Spinal cord (tissue), 10 donors: Measurements from ENCODE around the gene WASF3. TPM values are rescaled to one million over a fixed set of nuclear protein-coding genes. Genes with fewer than 3 reads are reported as not detected.
A peak's percentile ranks its signal among the peaks of the same experiment; 100 is the strongest.

Experiments
- DNase-seq, 6 donors: peaks; one replicate each; pipeline versions ENCODE4 v3.0.0 to v3.0.0-alpha.2; 2013 to 2015; ENCODE audit warnings: low spot score in 6 of 6, low read depth in 4 of 6
- H3K27ac ChIP-seq: one replicate; pipeline ENCODE4 v1.5.1; 2013; ENCODE audit warnings: low read depth, low read length, control low read depth
- H3K27me3 ChIP-seq: one replicate; pipeline ENCODE4 v1.6.1; 2013; ENCODE audit warnings: low read length; ENCODE audit not compliant: control insufficient read depth, insufficient read depth
- H3K36me3 ChIP-seq: one replicate; pipeline ENCODE4 v1.6.1; 2013; ENCODE audit warnings: low read length; ENCODE audit not compliant: control insufficient read depth, insufficient read depth
- H3K4me1 ChIP-seq: one replicate; pipeline ENCODE4 v1.6.1; 2013; ENCODE audit warnings: low read length; ENCODE audit not compliant: control insufficient read depth, insufficient read depth
- H3K4me3 ChIP-seq: one replicate; pipeline ENCODE4 v1.5.1; 2013; ENCODE audit warnings: low read depth, low read length, control low read depth
- H3K9me3 ChIP-seq: one replicate; pipeline ENCODE4 v1.6.1; 2013; ENCODE audit warnings: low read length; ENCODE audit not compliant: control insufficient read depth, insufficient read depth
- WGBS: methylation state at CpG from one replicate; pipeline ENCODE4 v1.1.5; 2013; ENCODE audit warnings: missing lambda C conversion rate; ENCODE audit not compliant: insufficient coverage; 5-methylcytosine and 5-hydroxymethylcytosine counted together
- polyA plus RNA-seq, 2 donors: library from polyadenylated mRNA; unstranded; fragments of 120-200 nt; gene quantifications; one replicate each; pipeline ENCODE4 v1.2.1, GENCODE V29; 2013; ENCODE audit not compliant: insufficient read length in 2 of 2
- total RNA-seq, 2 donors: library from RNA; depleted of rRNA in 1 of 2; stranded (reverse); fragments of 120-200 nt in 1 of 2; fragments of >200 nt in 1 of 2; gene quantifications; one replicate each; pipeline versions ENCODE4 v1.2.3 to v1.2.4, GENCODE V29; 2013 to 2014
- donor health status: healthy.

Gene WASF3
- total and polyA plus RNA-seq, 4 donors = 19.5 to 68.8 (median 53.0) TPM

DNA sequence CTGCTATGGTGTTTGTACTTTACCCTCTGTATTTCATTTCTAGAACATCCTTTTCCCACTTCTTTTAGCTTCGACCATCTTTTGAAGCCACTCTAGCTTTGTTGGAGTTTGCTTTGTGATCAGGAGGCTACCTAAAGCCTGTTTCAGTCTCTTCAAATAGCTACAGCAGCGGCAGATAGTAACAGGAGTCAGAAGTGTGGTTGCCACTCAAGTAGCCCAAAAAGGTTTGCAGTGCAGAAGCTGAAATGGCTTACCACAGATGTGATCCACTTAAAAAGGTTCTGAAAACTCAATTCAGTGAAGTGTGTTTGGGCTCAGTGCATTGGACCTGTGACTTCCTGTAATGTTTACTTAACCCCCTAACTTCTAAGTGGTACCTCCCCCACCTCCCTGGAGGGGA lies 26.2 kb downstream of the WASF3 start:
- Histone ChIP-seq H3K27me3 (no peaks in the 10 kb centered on the region), H3K9me3 (no peaks in the 10 kb centered on the region), H3K36me3 (no peaks in the 10 kb centered on the region), H3K4me1 (no peaks in the 10 kb centered on the region), H3K27ac (no peak overlapping the region), H3K4me3 (no peak overlapping the region)
- no CpG with 5 or more reads among the region's 2 CpGs for WGBS
- no peak for DNase-seq

DNA sequence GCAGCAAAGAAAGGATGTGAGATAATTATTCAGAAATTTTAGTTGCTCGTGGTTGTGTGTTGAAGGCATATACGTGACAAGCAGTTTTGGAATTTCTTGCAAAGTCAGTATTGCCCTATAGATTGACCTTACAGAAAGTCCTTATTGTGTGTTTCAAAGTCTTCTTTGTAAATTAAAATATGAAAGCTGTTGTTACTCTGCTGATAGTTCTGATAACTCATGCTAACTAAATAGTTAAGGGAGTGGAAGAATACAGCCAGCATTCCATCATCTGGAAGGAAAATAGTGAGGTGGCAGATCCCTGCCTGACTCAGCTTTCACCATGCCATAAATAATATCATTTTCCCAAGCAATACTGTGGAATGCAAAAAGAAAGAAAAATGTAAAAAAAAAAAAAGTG lies 27.2 kb downstream of the WASF3 start:
- Histone ChIP-seq H3K4me1 (no peaks in the 10 kb centered on the region), H3K27me3 (no peaks in the 10 kb centered on the region), H3K9me3 (no peaks in the 10 kb centered on the region), H3K4me3 (no peak overlapping the region), H3K27ac (no peak overlapping the region), H3K36me3 (no peaks in the 10 kb centered on the region)
- no CpG with 5 or more reads among the region's 2 CpGs for WGBS
- no peak for DNase-seq

DNA sequence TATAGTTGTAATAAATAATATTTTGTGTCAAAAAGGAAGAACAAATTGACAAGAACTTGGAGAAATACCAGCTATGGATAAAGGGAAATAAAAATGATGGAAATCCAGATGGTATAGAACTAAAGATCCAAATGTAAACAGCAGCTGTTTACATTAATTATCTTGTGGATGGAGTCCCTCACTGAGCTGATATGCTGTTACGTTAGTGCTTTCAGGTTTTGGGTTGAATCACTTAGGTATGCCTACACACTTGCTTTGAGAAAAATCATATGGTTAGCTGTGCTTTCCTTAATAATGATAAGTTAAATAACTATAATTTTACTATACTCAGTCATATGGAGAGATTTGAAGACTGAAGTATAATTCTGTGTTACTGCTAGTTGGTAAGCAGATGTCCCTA lies 27.7 kb downstream of the WASF3 start:
- no peak overlapping the region for H3K27ac ChIP-seq
- H3K9me3 ChIP-seq = no peaks in the 10 kb centered on the region
- WGBS = no CpG with 5 or more reads among the region's 1 CpG
- H3K36me3 ChIP-seq = no peaks in the 10 kb centered on the region
- H3K4me1 ChIP-seq = no peaks in the 10 kb centered on the region
- no peak for DNase-seq
- no peaks in the 10 kb centered on the region for H3K27me3 ChIP-seq
- no peak overlapping the region for H3K4me3 ChIP-seq

DNA sequence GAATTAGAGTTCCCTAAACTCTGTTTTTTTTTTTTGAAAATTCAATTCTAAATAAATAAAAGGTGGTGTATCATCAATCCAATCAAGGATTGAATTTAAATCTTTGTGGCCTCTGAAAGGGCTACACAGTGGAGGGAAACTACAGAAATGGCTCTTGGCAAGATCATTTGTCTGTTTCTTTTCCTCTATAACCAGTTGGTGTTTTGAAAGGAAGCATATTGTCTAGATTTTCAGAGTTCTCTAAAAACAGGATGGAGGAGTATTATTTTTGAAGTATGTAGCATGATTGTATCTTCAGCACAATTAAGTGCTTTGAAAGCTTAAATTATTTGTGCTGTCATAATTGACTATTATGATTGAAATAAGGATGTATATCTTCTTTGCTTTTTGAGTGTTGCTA lies 29.8 kb downstream of the WASF3 start:
- Histone ChIP-seq H3K4me1 (no peaks in the 10 kb centered on the region), H3K27ac (no peak overlapping the region), H3K27me3 (no peaks in the 10 kb centered on the region), H3K36me3 (no peaks in the 10 kb centered on the region), H3K9me3 (no peaks in the 10 kb centered on the region), H3K4me3 (no peak overlapping the region)
- no peak for DNase-seq

DNA sequence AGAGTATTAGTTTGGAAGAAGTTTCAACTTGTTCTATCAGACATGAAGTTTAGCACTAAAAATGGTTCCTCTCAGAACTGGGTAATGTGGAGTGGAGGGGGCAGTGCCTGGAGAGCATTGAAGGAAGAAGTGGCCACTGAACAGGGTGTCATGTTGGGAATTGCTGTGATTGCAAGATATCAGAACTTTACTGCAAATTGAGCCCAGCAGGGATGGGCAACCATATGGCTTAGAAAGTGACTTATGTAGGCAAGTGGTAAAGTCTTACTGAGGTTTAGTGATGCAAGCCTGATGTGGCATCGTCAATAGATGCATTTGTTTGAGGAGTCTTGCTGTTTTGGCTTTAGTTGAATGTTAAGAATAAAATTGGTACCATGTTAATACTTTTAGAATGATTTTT lies 31.7 kb downstream of the WASF3 start:
- Histone ChIP-seq H3K27me3 (no peaks in the 10 kb centered on the region), H3K36me3 (no peaks in the 10 kb centered on the region), H3K27ac (no peak overlapping the region), H3K4me3 (no peak overlapping the region), H3K4me1 (no peaks in the 10 kb centered on the region), H3K9me3 (no peaks in the 10 kb centered on the region)
- WGBS = 14% methylated on average over 1 of the region's 1 CpG
- peak in 1 of 6 donors; percentile 58 for DNase-seq

DNA sequence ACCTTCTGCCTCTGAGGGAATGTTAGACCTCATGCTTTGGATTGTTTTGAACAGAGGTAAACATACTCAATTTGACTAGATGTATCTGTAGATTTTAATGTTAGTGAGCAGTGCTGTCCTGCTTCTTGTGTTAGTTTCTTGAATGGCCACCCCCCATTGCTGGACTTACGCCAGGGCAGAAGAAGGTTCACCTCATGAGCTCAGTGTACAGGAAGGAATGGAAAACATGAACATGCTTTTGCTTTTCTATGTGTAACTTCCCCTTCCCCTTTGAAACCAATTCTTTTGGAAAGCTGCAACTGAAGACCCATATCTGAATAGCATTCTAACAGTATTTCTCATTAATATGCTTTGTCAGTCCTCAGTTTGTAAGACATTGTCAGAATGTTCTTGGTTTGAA lies 32.3 kb downstream of the WASF3 start:
- H3K4me3 ChIP-seq = no peak overlapping the region
- 60% methylated on average over 1 of the region's 1 CpG for WGBS
- H3K27me3 ChIP-seq = no peaks in the 10 kb centered on the region
- no peak overlapping the region for H3K27ac ChIP-seq
- peak in 5 of 6 donors; percentile 11 to 53 (median 19) for DNase-seq
- no peaks in the 10 kb centered on the region for H3K9me3 ChIP-seq
- no peaks in the 10 kb centered on the region for H3K36me3 ChIP-seq
- H3K4me1 ChIP-seq = no peaks in the 10 kb centered on the region

DNA sequence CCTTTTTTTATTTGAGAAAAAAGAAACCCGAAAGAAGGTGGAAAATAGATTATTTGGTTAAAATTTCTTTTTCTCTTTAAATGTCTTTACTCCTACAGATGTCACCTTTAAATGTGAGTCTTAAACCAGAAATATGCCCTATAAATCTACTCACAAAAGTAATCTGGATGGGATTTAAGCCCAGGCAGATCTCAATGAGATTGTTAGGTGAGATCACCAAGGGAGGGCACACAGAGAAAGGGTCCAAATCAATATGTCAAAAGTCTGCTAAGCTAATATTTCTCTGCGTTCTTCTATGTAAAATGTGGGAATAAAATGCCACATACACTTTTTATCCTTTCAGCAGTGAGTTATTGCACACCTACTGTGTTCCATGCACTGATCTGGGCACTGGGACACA lies 32.9 kb downstream of the WASF3 start:
- WGBS = no CpG with 5 or more reads among the region's 2 CpGs
- no peak for DNase-seq
- Histone ChIP-seq H3K9me3 (peaks cover 2% of the 10 kb centered on the region), H3K36me3 (no peaks in the 10 kb centered on the region), H3K4me3 (no peak overlapping the region), H3K4me1 (no peaks in the 10 kb centered on the region), H3K27ac (no peak overlapping the region), H3K27me3 (no peaks in the 10 kb centered on the region)

DNA sequence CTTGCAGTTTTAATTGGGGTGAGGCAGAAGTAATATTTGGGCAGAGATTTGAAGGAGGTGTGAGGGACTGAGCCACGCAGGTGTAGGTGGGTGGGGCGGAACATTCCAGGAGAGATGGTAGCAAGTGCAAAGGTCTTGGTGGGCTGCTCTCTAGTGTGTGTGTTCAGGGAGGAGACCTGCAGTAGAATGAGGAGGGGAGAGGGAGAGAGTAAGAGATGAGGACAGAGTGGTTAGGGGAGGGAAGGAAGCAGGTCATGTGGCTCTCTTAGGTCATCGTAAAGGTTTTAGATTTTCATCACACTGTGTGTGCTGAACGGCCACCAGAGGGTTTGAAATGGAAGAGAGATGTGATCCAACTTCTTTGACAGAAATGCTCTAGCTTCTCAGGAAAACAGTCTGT lies 33.5 kb downstream of the WASF3 start:
- Histone ChIP-seq H3K27ac (no peak overlapping the region), H3K4me1 (no peaks in the 10 kb centered on the region), H3K9me3 (peaks cover 4% of the 10 kb centered on the region), H3K4me3 (no peak overlapping the region), H3K36me3 (no peaks in the 10 kb centered on the region), H3K27me3 (no peaks in the 10 kb centered on the region)
- 75% methylated on average over 4 of the region's 4 CpGs for WGBS
- no peak for DNase-seq

DNA sequence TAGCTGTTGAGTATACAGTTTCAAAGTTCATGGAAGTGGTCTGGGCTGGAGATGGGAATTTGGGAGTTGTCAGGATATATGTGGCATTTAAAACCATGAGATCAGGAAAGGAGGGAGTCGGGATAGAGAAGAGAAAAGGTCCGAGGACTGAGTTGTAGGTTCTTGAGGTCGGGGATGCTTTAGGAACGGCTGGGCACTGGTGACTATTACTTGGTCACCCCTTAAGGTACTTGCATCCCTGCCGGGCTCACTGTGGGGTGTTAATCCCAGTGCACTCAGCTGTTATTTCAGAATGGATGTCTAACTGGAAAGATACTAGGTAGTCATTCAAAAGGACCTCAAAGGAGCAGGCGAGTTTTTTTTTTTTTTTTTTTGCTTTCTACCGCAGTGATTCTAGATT lies 34.2 kb downstream of the WASF3 start:
- H3K27me3 ChIP-seq = no peaks in the 10 kb centered on the region
- DNase-seq = no peak
- H3K4me1 ChIP-seq = no peaks in the 10 kb centered on the region
- H3K36me3 ChIP-seq = no peaks in the 10 kb centered on the region
- 97% methylated on average over 5 of the region's 7 CpGs for WGBS
- no peak overlapping the region for H3K27ac ChIP-seq
- no peak overlapping the region for H3K4me3 ChIP-seq
- peaks cover 4% of the 10 kb centered on the region for H3K9me3 ChIP-seq

DNA sequence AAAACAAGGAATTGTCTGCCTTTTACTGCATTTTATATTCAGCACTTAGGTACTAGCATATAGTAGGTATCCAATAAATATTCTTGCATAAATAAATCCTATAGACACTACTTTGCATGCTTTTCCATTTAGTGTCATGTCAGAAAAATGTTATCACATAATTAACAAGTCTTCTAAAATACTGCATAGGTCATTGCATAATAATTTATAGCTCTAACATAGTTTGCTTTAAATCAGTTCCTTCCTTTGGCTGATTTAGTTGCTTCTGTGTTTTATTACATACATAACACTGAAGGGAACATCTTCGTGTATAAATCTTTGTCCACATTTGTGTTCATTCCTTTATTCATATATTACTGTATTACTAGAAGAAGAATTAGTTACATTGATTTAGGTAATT lies 36.2 kb downstream of the WASF3 start:
- H3K27ac ChIP-seq = no peak overlapping the region
- WGBS = no CpG with 5 or more reads among the region's 1 CpG
- H3K27me3 ChIP-seq = no peaks in the 10 kb centered on the region
- H3K4me1 ChIP-seq = no peaks in the 10 kb centered on the region
- H3K36me3 ChIP-seq = no peaks in the 10 kb centered on the region
- peaks cover 4% of the 10 kb centered on the region for H3K9me3 ChIP-seq
- no peak for DNase-seq
- no peak overlapping the region for H3K4me3 ChIP-seq
